Measurements from ENCODE around the gene SLC26A5.

Gene SLC26A5

GRCh38 chr7:103446049-103446520 lies at the start of gene SLC26A5:
TSS of gene SLC26A5 (minus strand) at chr7:103446207. CDS start at chr7:103421514, 24,693 bp downstream.
- peak within 1 kb of the TSS; percentile 55 for H3K27ac ChIP-seq
- TF ChIP-seq ZFX (IDR thresholded peaks at IDR 0.05; ENCODE audit: borderline replicate concordance) (no peak), CTCF (IDR thresholded peaks at IDR 0.05) (no peak)

- TF ChIP-seq ZFX (IDR thresholded peaks at IDR 0.05; ENCODE audit: borderline replicate concordance) (no peak), CTCF (IDR thresholded peaks at IDR 0.05) (no peak)
- peak overlapping the region; percentile 59 for H3K27ac ChIP-seq
Measured at GRCh38 chr7:103487419-103487818, 41.4 kb upstream of the SLC26A5 start.

- H3K27ac ChIP-seq, result peak overlapping the region; percentile 59
Measured at GRCh38 chr7:103486873-103487272, 40.9 kb upstream of the SLC26A5 start.

- no peak overlapping the region for H3K27ac ChIP-seq
- TF ChIP-seq CTCF (IDR thresholded peaks at IDR 0.05) (no peak), ZFX (IDR thresholded peaks at IDR 0.05; ENCODE audit: borderline replicate concordance) (no peak)
Measured at GRCh38 chr7:103480771-103481170, 34.8 kb upstream of the SLC26A5 start.

- no peak overlapping the region for H3K27ac ChIP-seq
- TF ChIP-seq ZFX (IDR thresholded peaks at IDR 0.05; ENCODE audit: borderline replicate concordance) (no peak), CTCF (IDR thresholded peaks at IDR 0.05) (no peak)
Measured at GRCh38 chr7:103474956-103475355, 28.9 kb upstream of the SLC26A5 start.

GRCh38 chr7:103469095-103469948 lies 23.3 kb upstream of the SLC26A5 start:
- TF ChIP-seq CTCF (IDR thresholded peaks at IDR 0.05) (no peak), ZFX (IDR thresholded peaks at IDR 0.05; ENCODE audit: borderline replicate concordance) (no peak)
- no peak overlapping the region for H3K27ac ChIP-seq

GRCh38 chr7:103466814-103467213 lies 20.8 kb upstream of the SLC26A5 start:
- TF ChIP-seq CTCF (IDR thresholded peaks at IDR 0.05), result no peak
- TF ChIP-seq ZFX (IDR thresholded peaks at IDR 0.05; ENCODE audit: borderline replicate concordance), result no peak
- no peak overlapping the region for H3K27ac ChIP-seq

Data from 22Rv1 (cell line).